ENCODE measurements around the gene SLC4A11.
A peak's percentile ranks its signal among the peaks of the same experiment; 100 is the strongest.

The SLC4A11 gene

GRCh38 chr20:3248993-3249347 lies 10.0 kb upstream of the SLC4A11 start:
- Histone ChIP-seq H3K27me3 (peaks cover 40 to 69% (median 58%) of the 10 kb centered on the region in 11 experiments), H3K4me3 (peak overlapping the region in 6 of 10 experiments; percentile 4 to 39 (median 28); a peak in 5 of 20 replicates), H3K9me3 (replicated peaks in 1 of 11) (no peaks in the 10 kb centered on the region), H3K27ac (no peak overlapping the region), H3K4me1 (peaks cover 9 to 12% (median 11%) of the 10 kb centered on the region in 10 experiments; a peak in 14 of 20 replicates), H4K20me1 (peaks cover 0 to 57% (median 36%) of the 10 kb centered on the region in 11 experiments; a peak in 17 of 22 replicates), H3K36me3 (peaks cover 14 to 44% (median 35%) of the 10 kb centered on the region in 11 experiments; a peak in 20 of 22 replicates), H3K9ac (no peak overlapping the region), H3K4me2 (peak overlapping the region; percentile 23 to 70 (median 52))
- TF ChIP-seq Cebpa-rat (IDR thresholded peaks at IDR 0.05) = no peak

DNA sequence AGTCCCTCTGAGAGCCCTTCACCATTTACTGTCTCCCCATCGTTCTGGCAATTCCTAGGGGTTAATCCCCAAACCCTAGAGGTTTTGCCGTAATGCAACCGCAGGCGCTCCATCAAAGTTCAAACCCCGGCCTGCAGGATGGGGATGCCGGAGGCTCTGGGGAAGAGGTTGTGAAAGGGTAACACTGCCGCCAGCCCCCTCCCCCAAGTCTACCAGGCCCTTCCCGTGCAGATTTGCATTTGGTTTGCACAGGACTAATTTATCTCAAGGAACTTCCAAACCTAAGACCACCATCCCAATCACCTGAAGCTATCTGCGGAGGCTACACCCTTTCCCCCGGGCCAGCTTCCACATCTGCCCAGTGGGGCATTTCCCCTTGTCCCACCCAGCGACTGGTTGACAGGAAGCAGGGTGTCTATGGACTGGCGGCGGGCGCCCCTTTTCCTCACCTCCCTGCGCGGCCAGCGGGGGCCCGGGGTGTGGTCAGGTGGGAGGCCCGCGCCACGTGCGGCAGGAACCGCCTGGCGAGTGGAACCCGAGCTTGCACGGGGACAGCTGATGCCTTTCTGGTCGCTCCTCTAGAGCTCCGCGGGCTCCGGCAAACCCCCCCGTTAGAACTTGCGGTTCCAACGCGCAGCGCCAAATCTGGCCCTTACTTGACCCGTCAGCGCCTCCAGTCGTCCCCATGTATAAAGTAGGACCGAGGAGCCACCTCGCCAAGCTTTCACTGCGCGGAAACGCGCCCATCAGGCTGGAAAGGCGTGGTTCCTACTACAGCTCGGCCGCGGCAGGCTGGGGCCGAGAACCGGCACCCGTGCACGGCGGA lies 9.4 kb upstream of the SLC4A11 start:
- Histone ChIP-seq H3K9me3 (replicated peaks in 1 of 11) (no peaks in the 10 kb centered on the region), H3K27me3 (peaks cover 40 to 75% (median 58%) of the 10 kb centered on the region in 11 experiments), H4K20me1 (peaks cover 0 to 57% (median 36%) of the 10 kb centered on the region in 11 experiments; a peak in 17 of 22 replicates), H3K4me3 (peak overlapping the region in 6 of 10 experiments; percentile 4 to 39 (median 28); a peak in 6 of 20 replicates), H3K4me1 (peaks cover 9 to 12% (median 11%) of the 10 kb centered on the region in 10 experiments; a peak in 14 of 20 replicates), H3K4me2 (peak overlapping the region; percentile 23 to 70 (median 52)), H3K27ac (no peak overlapping the region), H3K36me3 (peaks cover 9 to 39% (median 30%) of the 10 kb centered on the region in 11 experiments; a peak in 20 of 22 replicates), H3K9ac (no peak overlapping the region)
- TF ChIP-seq Cebpa-rat (IDR thresholded peaks at IDR 0.05) = no peak

DNA sequence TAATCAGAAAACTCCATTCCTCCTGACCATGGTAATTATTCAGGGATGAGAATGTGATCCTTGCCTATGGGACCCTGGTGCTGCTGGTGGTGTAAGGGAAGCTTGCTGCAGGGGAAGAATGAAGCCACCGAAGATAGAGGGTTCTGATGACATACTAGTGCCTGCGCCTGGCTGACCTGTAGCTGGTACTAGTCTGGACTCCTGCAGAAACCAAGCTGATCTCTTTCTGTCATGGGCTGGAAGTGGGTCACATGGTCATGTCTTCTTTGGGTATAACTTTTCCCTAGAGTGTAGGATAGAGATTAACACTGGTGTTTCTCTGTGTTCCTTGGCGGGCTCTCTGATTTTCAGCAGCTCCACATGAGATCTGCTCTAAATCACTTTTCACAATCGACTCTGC lies 8.6 kb upstream of the SLC4A11 start:
- H3K9me3 ChIP-seq (replicated peaks in 1 of 11) = no peaks in the 10 kb centered on the region
- H3K27ac ChIP-seq = no peak overlapping the region
- no peak overlapping the region for H3K4me2 ChIP-seq
- H3K36me3 ChIP-seq = peaks cover 2 to 31% (median 22%) of the 10 kb centered on the region in 11 experiments; a peak in 19 of 22 replicates
- peaks cover 9 to 12% (median 11%) of the 10 kb centered on the region in 10 experiments; a peak in 14 of 20 replicates for H3K4me1 ChIP-seq
- no peak overlapping the region for H3K4me3 ChIP-seq
- H3K27me3 ChIP-seq = peaks cover 40 to 79% (median 58%) of the 10 kb centered on the region in 11 experiments
- TF ChIP-seq Cebpa-rat (IDR thresholded peaks at IDR 0.05) = no peak
- H3K9ac ChIP-seq = no peak overlapping the region
- peaks cover 0 to 55% (median 36%) of the 10 kb centered on the region in 11 experiments; a peak in 17 of 22 replicates for H4K20me1 ChIP-seq

- no peak for TF ChIP-seq Cebpa-rat (IDR thresholded peaks at IDR 0.05)
- no peak overlapping the region for H3K4me2 ChIP-seq
- no peak overlapping the region for H3K4me3 ChIP-seq
- no peaks in the 10 kb centered on the region for H3K9me3 ChIP-seq (replicated peaks in 1 of 11)
- peaks cover 0 to 45% (median 31%) of the 10 kb centered on the region in 11 experiments; a peak in 17 of 22 replicates for H4K20me1 ChIP-seq
- H3K36me3 ChIP-seq = peaks cover 0 to 22% (median 15%) of the 10 kb centered on the region in 11 experiments; a peak in 13 of 22 replicates
- H3K27ac ChIP-seq = no peak overlapping the region
- H3K27me3 ChIP-seq = peaks cover 46 to 83% (median 64%) of the 10 kb centered on the region in 11 experiments
- H3K9ac ChIP-seq = no peak overlapping the region
- peaks cover 9 to 12% (median 11%) of the 10 kb centered on the region in 10 experiments; a peak in 14 of 20 replicates for H3K4me1 ChIP-seq
Measured at GRCh38 chr20:3246682-3247081, 7.7 kb upstream of the SLC4A11 start.

GRCh38 chr20:3245711-3246110 lies 6.7 kb upstream of the SLC4A11 start:
- no peak overlapping the region for H3K4me3 ChIP-seq
- H3K4me2 ChIP-seq = no peak overlapping the region
- peaks cover 46 to 85% (median 66%) of the 10 kb centered on the region in 11 experiments for H3K27me3 ChIP-seq
- no peak for TF ChIP-seq Cebpa-rat (IDR thresholded peaks at IDR 0.05)
- no peaks in the 10 kb centered on the region for H3K9me3 ChIP-seq (replicated peaks in 1 of 11)
- peaks cover 9 to 12% (median 11%) of the 10 kb centered on the region in 10 experiments; a peak in 14 of 20 replicates for H3K4me1 ChIP-seq
- H3K27ac ChIP-seq = no peak overlapping the region
- no peak overlapping the region for H3K9ac ChIP-seq
- H4K20me1 ChIP-seq = peaks cover 0 to 42% (median 30%) of the 10 kb centered on the region in 11 experiments; a peak in 17 of 22 replicates
- peaks cover 0 to 12% (median 6%) of the 10 kb centered on the region in 11 experiments; a peak in 7 of 22 replicates for H3K36me3 ChIP-seq

DNA sequence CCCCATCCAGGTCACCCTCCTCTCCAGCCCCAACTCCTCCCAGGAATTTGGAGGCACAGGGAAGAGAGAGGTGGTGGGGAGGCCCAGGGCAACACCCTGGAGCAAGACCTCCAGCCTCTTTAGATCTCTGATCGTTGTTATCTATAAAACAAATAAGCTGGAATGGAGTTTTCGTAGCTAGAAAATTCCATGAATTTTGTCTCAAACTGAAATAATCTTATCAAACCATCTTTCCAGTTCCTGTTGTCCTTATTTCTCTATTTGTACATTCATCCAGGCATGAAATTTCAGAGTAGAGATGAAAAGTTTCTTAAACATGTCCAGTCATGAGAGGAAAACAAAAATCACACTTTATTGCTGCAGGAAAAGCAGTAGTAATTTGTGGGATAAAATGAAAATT lies 6.2 kb upstream of the SLC4A11 start:
- H3K4me3 ChIP-seq = no peak overlapping the region
- H3K9me3 ChIP-seq (replicated peaks in 1 of 11) = no peaks in the 10 kb centered on the region
- TF ChIP-seq Cebpa-rat (IDR thresholded peaks at IDR 0.05) = no peak
- peaks cover 0 to 7% (median 3%) of the 10 kb centered on the region in 11 experiments; a peak in 6 of 22 replicates for H3K36me3 ChIP-seq
- no peak overlapping the region for H3K9ac ChIP-seq
- H3K4me2 ChIP-seq = no peak overlapping the region
- peaks cover 0 to 44% (median 29%) of the 10 kb centered on the region in 11 experiments; a peak in 16 of 22 replicates for H4K20me1 ChIP-seq
- H3K4me1 ChIP-seq = peaks cover 9 to 12% (median 11%) of the 10 kb centered on the region in 10 experiments; a peak in 14 of 20 replicates
- H3K27me3 ChIP-seq = peaks cover 46 to 85% (median 66%) of the 10 kb centered on the region in 11 experiments
- no peak overlapping the region for H3K27ac ChIP-seq

GRCh38 chr20:3244613-3245012 lies 5.6 kb upstream of the SLC4A11 start:
- Histone ChIP-seq H3K4me3 (no peak overlapping the region), H3K27me3 (peaks cover 46 to 85% (median 66%) of the 10 kb centered on the region in 11 experiments), H3K36me3 (peaks cover 0 to 1% (median 0%) of the 10 kb centered on the region in 11 experiments; a peak in 2 of 22 replicates), H3K27ac (no peak overlapping the region), H3K9ac (no peak overlapping the region), H3K9me3 (replicated peaks in 1 of 11) (no peaks in the 10 kb centered on the region), H3K4me2 (no peak overlapping the region), H4K20me1 (peaks cover 0 to 44% (median 28%) of the 10 kb centered on the region in 11 experiments; a peak in 16 of 22 replicates), H3K4me1 (peaks cover 4 to 17% (median 14%) of the 10 kb centered on the region in 10 experiments; a peak in 17 of 20 replicates)
- TF ChIP-seq Cebpa-rat (IDR thresholded peaks at IDR 0.05) = no peak

DNA sequence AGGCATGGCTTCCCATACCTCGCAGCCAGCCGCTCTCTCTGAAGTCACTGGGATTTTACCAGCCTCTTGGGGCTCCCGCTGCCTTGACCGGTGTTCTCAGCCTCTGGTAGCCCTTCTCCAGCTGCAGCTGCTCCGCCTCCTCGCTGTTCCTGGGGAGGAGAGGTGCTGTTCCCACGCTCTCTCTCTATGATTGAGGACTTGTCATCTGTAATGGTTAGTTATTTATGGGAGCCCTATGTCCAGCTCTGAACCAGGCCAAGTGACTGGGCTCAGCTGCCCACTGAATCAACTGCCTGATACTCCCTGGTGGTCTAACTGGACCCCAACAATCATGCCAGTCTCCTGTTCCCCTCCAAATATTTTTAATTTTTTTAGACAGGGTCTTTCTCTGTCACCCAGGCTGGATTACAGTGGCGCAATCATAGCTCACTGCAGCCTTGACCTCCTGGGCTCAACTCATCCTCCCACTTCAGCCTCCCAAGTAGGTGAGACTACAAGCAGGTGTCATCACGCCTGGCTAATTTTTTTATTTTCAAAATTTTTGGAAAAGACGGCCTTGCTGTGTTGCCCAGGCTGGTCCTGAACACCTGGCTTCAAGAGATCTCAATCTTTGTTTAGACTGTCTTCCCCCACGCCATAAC lies 4.8 kb upstream of the SLC4A11 start:
- H3K27me3 ChIP-seq = peaks cover 46 to 85% (median 66%) of the 10 kb centered on the region in 11 experiments
- H3K9ac ChIP-seq = no peak overlapping the region
- no peak overlapping the region for H3K4me2 ChIP-seq
- no peak overlapping the region for H3K4me3 ChIP-seq
- H3K4me1 ChIP-seq = peaks cover 0 to 21% (median 16%) of the 10 kb centered on the region in 10 experiments; a peak in 16 of 20 replicates
- peaks cover 0 to 43% (median 23%) of the 10 kb centered on the region in 11 experiments; a peak in 16 of 22 replicates for H4K20me1 ChIP-seq
- no peaks in the 10 kb centered on the region for H3K36me3 ChIP-seq
- H3K27ac ChIP-seq = no peak overlapping the region
- no peaks in the 10 kb centered on the region for H3K9me3 ChIP-seq (replicated peaks in 1 of 11)
- TF ChIP-seq Cebpa-rat (IDR thresholded peaks at IDR 0.05) = no peak
